Astrocyte of the spinal cord (primary cell): ENCODE results near the gene CLBA1.
A peak's percentile ranks its signal among the peaks of the same experiment; 100 is the strongest.

ENCODE experiments used
- DNase-seq: peaks from one replicate; pipeline ENCODE4 v3.0.0; 2011; ENCODE audit warnings: low read depth, low spot score
- H3K4me3 ChIP-seq: 2 replicates; pipeline ENCODE4 v1.5.1; 2011; ENCODE audit warnings: low read depth, mild to moderate bottlenecking, low read length, moderate library complexity
- in situ Hi-C: cut with HindIII; loops from 2 replicates; pipeline ENCODE4 v1.10.0; 2017; ENCODE audit warnings: low sequenced_read_pairs
- TF ChIP-seq, protein P1 (sequence below): IDR thresholded peaks from 2 replicates; pipeline ENCODE4 v1.5.1; 2012; ENCODE audit warnings: low read depth, mild to moderate bottlenecking, low read length, inconsistent platforms

The CLBA1 gene

DNA sequence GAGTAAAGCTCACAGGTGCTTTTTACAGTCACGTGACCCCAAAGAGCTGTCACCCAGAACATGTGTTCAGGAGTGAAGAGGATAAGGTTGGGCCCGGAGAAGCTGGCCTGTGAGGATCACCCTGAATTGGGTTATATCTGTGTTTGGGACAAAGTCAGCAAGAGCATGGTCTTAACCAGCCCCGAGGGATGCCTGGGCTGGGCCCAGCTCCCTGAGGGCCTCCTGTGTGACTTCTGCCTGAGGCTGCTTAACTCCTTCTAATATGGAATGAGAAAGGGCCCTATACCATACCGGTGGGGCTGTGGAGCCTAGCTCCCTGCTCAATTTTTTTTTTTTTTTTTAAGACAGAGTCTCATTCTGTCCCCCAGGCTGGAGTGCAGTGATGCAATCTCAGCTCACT, 32.8 kb downstream of the CLBA1 start:
- in situ Hi-C loops: no loop called here
- DNase-seq: no peak
- TF ChIP-seq, protein P1, sequence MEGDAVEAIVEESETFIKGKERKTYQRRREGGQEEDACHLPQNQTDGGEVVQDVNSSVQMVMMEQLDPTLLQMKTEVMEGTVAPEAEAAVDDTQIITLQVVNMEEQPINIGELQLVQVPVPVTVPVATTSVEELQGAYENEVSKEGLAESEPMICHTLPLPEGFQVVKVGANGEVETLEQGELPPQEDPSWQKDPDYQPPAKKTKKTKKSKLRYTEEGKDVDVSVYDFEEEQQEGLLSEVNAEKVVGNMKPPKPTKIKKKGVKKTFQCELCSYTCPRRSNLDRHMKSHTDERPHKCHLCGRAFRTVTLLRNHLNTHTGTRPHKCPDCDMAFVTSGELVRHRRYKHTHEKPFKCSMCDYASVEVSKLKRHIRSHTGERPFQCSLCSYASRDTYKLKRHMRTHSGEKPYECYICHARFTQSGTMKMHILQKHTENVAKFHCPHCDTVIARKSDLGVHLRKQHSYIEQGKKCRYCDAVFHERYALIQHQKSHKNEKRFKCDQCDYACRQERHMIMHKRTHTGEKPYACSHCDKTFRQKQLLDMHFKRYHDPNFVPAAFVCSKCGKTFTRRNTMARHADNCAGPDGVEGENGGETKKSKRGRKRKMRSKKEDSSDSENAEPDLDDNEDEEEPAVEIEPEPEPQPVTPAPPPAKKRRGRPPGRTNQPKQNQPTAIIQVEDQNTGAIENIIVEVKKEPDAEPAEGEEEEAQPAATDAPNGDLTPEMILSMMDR: no peak
- H3K4me3 ChIP-seq: no peak overlapping the region

DNA sequence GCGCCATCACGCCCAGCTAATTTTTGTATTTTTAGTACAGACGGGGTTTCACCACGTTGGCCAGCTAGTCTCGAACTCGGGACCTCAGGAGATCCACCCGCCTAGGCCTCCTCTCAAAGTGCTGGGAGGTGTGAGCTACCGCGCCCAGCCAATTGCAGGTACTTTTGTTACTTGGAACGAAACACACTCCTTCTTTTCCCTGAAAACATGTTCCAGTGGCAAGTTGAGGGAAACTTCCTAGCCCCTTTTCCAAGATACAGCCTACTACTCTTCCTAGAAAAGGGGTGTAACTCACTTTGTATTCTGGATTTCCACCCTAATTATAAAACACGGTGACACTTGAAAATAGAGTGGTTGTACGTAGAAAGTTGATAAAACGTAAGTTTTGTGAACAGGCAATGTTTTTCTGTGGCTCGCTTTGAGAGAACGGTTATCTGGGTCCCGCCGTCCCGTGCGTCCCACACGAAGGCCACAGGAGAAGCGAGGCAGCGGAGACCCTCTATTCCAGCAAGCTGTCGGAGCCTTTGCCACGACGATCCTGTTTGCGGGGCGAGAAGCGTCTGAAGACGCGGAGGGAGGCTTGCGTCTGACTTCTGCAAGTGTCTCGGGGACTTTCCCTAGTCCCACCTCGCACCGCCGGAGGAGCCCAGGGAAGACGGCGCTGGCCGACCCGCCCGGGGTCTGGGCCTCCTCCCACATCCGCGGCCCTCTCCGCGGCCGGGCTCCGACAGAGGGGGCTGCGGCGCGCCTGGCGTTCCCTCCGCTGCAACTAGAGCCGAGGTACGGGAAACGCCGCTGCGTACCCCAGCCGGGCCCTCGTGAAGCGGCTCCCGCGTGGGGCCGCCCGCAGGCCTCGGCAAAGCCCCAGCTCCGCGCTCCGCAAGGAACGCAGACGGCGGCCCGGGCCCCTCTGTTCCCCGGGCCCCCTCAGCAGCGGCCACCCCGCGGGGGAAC, 34.5 kb downstream of the CLBA1 start:
- DNase-seq: peak; percentile 41
- in situ Hi-C loops: no loop called here
- TF ChIP-seq, protein P1: no peak
- peak overlapping the region; percentile 61 for H3K4me3 ChIP-seq

DNA sequence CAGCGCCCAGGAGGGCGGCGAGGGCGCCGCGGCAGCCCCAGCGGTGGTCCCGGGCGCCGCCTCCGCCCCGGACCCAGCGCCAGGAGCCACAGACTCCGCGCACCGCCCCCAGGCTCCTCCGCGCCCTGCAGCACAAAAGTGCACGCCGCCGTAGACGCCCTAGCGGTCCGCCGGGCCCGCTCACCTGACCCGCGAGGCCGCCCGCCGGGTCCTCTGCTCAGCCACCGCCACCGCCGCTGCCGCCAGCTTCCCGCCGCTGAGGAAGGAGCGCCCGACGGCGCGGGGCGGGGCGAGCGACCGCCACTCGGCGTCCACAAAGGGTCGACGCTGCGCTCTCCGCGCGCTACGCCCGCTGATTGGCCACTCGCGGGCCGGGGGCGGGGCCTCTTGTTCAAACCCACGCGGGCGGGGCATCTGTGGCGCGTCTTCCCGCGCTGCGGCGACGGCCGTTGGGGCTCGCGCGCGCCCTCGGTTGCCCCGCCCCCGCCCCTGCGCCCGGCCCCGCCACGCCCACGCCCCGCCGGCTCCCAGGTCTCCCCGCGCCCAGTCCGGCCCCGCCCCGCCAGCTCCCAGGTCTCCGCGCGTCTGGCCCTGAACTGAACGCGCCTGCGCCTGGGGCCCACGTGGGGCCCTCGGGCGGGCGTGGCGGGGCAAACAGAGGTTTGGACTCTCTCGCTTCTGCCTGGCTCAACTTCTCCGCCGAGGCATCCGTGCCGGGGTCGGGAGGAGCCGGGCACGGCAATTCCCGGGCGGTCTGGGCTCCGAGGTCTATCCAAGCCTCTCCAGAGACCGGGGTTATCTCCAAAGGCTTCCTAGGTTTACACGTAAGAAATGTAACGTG, 35.4 kb downstream of the CLBA1 start, which contains the start of gene CDCA4:
CDCA4 (minus strand) TSS at position 269 of the 841 bp plus-strand sequence. CDS start 9,154 bp downstream, outside the sequence.
- H3K4me3 ChIP-seq: peak within 1 kb of the TSS; percentile 76
- TF ChIP-seq, protein P1: no peak
- in situ Hi-C loops: no loop called here
- peak; percentile 97 for DNase-seq

DNA sequence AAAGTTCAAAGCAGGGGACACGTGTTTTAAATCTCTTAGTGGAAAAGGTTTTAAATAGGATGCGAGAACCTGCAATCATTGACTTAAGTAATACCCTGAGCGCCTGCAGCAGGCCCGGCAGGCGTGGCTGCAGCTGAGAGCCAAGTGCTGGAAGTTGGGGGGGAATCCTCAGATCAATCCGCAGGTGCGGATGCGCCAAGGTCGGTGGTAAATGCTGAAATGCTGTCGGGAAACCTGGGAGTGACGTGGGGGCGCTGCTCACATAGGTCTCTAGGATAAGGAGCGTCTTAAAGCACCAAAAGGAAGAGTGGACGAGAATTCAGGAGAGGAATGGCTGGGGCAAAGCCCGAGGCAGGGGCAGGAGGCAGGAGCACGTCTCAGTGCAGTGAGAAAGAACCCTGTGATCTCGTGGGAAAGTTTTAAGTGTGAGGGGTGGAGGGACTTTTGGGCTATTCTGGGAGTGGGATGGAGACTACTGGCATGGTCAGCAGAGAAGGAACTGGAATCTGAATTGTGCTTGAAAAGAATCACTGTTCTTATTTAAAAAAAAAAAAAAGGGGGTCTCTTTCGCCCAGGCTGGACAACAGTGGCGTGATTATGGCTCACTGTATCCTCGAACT, 36.2 kb downstream of the CLBA1 start:
- peak overlapping the region; percentile 76 for H3K4me3 ChIP-seq
- DNase-seq: no peak
- TF ChIP-seq, protein P1: peak; percentile 5
- in situ Hi-C loops: no loop called here

DNA sequence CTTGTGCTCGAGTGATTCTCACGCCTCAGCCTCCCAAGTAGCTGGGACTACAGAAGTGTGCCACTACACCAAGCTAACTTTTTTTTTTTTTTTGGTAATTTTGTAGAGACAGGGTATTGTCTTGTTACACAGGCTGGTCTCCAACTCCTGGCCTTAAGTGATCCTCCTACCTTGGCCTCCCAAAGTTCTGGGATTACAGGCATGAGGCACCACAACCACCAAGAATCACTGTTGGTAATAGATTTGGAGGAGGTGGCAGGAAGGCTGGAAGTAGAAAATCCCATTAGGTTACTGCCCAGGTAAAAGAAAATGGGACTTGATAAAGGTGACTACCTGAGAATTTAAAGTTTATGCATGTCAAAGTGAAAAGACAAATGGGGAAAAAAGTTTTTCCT, 36.7 kb downstream of the CLBA1 start:
- in situ Hi-C loops: no loop called here
- DNase-seq: no peak
- peak overlapping the region; percentile 76 for H3K4me3 ChIP-seq
- TF ChIP-seq, protein P1: no peak

DNA sequence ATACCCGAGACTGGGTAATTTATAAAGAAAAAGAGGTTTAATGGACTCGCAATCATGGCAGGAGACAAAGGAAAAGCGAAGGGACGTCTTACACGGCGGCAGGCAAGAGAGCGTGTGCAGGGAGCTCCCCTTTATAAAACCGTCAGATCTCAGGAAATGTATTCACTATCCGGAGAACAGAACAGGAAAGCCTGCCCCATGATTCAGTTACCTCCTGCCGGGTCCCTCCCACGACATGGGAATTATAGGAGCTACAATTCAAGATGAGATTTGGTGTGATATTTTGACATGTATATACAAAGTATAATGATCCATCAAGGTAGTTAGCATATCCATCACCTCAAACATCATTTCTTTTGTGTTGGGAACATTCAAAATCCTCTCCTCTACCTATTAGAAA, 37.6 kb downstream of the CLBA1 start:
- TF ChIP-seq, protein P1: no peak
- in situ Hi-C loops: no loop called here
- peak; percentile 63 for DNase-seq

More for the DNA sequence above, 37.6 kb downstream of the CLBA1 start:
- no peak overlapping the region for H3K4me3 ChIP-seq
